ENCODE measurements around the gene NRCAM.
"Not testable (repeated sequence)": the region's sequence is repeated elsewhere in the genome, so short reads cannot be mapped to it uniquely, and the experiment has no call there.

Gene NRCAM

DNA sequence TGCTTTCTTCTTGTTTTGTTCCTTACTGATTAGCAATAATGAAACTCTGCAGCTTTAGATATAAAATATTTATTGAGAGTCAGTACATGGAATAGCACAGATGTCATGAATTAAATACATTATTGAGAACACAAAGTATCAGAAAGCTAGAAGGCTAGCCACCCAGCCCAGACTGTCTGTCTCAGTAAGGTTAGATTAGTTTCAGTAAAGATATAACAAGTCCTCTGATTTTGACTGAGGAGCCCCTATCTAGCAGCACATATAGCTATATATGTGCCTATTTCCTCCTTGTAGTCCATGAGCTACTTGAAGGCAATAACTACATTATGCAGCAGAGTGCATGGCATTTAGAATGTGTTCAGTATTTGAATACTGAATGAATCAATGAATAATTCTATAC lies 81.3 kb downstream of the NRCAM start:
- H3K4me3 Mint-ChIP-seq = no peak overlapping the region
- peaks cover 8% of the 10 kb centered on the region for H3K27me3 Mint-ChIP-seq
- DNase-seq = no peak
- H3K27ac Mint-ChIP-seq = no peak overlapping the region
- no peaks in the 10 kb centered on the region for H3K36me3 Mint-ChIP-seq (ENCODE audit: low read depth)
- peaks cover 2% of the 10 kb centered on the region for H3K4me1 Mint-ChIP-seq (ENCODE audit: low read depth)
- H3K9me3 Mint-ChIP-seq = no peaks in the 10 kb centered on the region

GRCh38 chr7:108372618-108373017 lies 83.6 kb downstream of the NRCAM start:
- H3K9me3 Mint-ChIP-seq = no peaks in the 10 kb centered on the region
- H3K4me1 Mint-ChIP-seq (ENCODE audit: low read depth) = peaks cover 2% of the 10 kb centered on the region
- no peaks in the 10 kb centered on the region for H3K36me3 Mint-ChIP-seq (ENCODE audit: low read depth)
- no peak overlapping the region for H3K4me3 Mint-ChIP-seq
- H3K27ac Mint-ChIP-seq = no peak overlapping the region
- peaks cover 14% of the 10 kb centered on the region for H3K27me3 Mint-ChIP-seq
- DNase-seq = no peak

DNA sequence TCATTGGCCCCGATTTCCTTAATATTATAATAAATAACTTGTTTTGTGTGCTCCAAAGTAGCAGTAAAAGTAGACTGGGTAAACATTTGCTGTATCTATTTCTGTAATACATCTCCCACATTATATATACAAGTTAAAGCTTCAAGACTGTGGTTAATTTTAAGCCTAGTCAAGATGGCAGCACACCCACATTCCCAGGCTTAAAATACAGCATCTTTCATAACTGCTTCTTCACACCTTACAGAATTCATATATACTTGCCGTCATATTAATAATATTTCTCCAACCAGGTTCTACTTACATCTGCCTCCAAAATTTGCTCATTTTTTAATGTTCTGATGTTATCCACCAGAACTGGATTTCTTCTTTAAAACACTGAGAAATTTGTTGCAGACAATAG lies 85.6 kb downstream of the NRCAM start:
- H3K4me1 Mint-ChIP-seq (ENCODE audit: low read depth) = peaks cover 4% of the 10 kb centered on the region
- H3K27ac Mint-ChIP-seq = no peak overlapping the region
- H3K4me3 Mint-ChIP-seq = no peak overlapping the region
- DNase-seq = no peak
- H3K27me3 Mint-ChIP-seq = peaks cover 14% of the 10 kb centered on the region
- H3K9me3 Mint-ChIP-seq = no peaks in the 10 kb centered on the region
- H3K36me3 Mint-ChIP-seq (ENCODE audit: low read depth) = no peaks in the 10 kb centered on the region

- peaks cover 4% of the 10 kb centered on the region for H3K4me1 Mint-ChIP-seq (ENCODE audit: low read depth)
- peaks cover 14% of the 10 kb centered on the region for H3K27me3 Mint-ChIP-seq
- H3K27ac Mint-ChIP-seq = no peak overlapping the region
- H3K9me3 Mint-ChIP-seq = no peaks in the 10 kb centered on the region
- H3K4me3 Mint-ChIP-seq = no peak overlapping the region
- H3K36me3 Mint-ChIP-seq (ENCODE audit: low read depth) = no peaks in the 10 kb centered on the region
- no peak for DNase-seq
These were observed 87.8 kb downstream of the NRCAM start for GRCh38 chr7:108368466-108368865.

- no peak overlapping the region for H3K4me3 Mint-ChIP-seq
- DNase-seq = no peak
- H3K4me1 Mint-ChIP-seq (ENCODE audit: low read depth) = peaks cover 3% of the 10 kb centered on the region
- peaks cover 14% of the 10 kb centered on the region for H3K27me3 Mint-ChIP-seq
- H3K27ac Mint-ChIP-seq = no peak overlapping the region
- H3K36me3 Mint-ChIP-seq (ENCODE audit: low read depth) = no peaks in the 10 kb centered on the region
- H3K9me3 Mint-ChIP-seq = no peaks in the 10 kb centered on the region
These were observed 88.3 kb downstream of the NRCAM start for GRCh38 chr7:108367946-108368345.

- DNase-seq = no peak
- Mint-ChIP-seq H3K36me3 (ENCODE audit: low read depth) (no peaks in the 10 kb centered on the region), H3K27me3 (peaks cover 14% of the 10 kb centered on the region), H3K27ac (no peak overlapping the region), H3K4me1 (ENCODE audit: low read depth) (peaks cover 2% of the 10 kb centered on the region), H3K4me3 (no peak overlapping the region), H3K9me3 (no peaks in the 10 kb centered on the region)
These were observed 88.9 kb downstream of the NRCAM start for GRCh38 chr7:108367314-108367713.

- Mint-ChIP-seq H3K27ac (no peak overlapping the region), H3K27me3 (peaks cover 5% of the 10 kb centered on the region), H3K9me3 (no peaks in the 10 kb centered on the region), H3K4me3 (no peak overlapping the region), H3K36me3 (ENCODE audit: low read depth) (no peaks in the 10 kb centered on the region), H3K4me1 (ENCODE audit: low read depth) (peaks cover 2% of the 10 kb centered on the region)
- DNase-seq = no peak
These were observed 92.6 kb downstream of the NRCAM start for GRCh38 chr7:108363659-108364058.

DNA sequence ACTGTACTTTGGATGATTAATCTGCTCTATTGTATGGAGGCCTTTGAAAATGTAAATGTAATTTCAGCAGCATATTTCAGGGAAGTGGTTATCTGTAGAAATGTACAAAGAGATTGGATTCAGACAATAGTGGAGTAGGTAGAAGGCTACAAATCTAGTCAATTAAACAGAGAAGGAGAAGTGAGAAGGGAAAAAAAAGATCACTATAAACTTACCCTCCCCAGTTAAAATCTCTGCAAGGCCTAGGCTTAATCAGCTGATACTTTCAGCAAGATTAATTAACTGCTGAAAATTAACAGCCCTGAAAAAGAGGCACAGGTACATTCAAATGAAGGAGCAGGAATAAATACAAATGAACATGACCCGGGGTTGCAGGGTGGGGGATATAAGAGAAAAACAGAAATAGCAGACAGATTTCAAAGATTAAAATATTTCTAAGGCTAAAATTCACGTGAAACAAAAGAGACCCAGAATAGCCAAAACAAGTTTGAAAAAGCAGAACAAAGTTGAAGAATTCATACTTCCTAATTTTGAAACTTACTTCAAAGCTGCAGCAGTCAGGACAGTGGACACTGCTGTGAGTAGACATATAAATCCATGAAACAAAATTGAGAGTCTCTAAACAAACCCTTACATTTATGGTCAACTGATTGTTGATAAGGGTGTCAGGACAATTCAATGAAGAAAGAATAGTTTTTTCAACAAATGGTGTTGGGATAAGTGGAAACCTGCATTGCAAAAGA lies 96.0 kb downstream of the NRCAM start:
- Mint-ChIP-seq H3K27me3 (peaks cover 3% of the 10 kb centered on the region), H3K4me1 (ENCODE audit: low read depth) (no peaks in the 10 kb centered on the region), H3K27ac (no peak overlapping the region), H3K9me3 (no peaks in the 10 kb centered on the region), H3K36me3 (ENCODE audit: low read depth) (no peaks in the 10 kb centered on the region), H3K4me3 (no peak overlapping the region)
- no peak for DNase-seq

DNA sequence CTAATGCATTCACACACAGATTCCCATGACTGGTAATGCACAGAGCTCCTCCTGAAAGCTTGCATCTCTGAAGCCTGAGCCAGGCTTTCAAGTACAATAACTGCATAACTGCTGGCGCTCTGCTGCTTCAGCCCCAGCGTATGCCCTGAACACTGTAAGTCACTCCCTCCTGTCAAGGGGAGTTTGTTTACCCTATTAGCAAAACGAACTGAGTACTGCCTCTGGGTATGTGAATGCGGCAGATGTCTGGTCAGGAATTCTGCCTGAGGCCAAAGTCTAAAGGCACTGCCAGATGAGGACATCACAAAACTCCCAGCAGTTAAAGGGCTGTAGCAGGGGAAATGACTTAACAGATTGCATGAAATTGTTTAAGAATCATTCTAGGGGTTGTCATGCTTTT lies 97.7 kb downstream of the NRCAM start:
- no peak for DNase-seq
- Mint-ChIP-seq H3K27me3 (peaks cover 3% of the 10 kb centered on the region), H3K36me3 (ENCODE audit: low read depth) (no peaks in the 10 kb centered on the region), H3K4me3 (no peak overlapping the region), H3K9me3 (no peaks in the 10 kb centered on the region), H3K27ac (no peak overlapping the region), H3K4me1 (ENCODE audit: low read depth) (no peaks in the 10 kb centered on the region)

DNA sequence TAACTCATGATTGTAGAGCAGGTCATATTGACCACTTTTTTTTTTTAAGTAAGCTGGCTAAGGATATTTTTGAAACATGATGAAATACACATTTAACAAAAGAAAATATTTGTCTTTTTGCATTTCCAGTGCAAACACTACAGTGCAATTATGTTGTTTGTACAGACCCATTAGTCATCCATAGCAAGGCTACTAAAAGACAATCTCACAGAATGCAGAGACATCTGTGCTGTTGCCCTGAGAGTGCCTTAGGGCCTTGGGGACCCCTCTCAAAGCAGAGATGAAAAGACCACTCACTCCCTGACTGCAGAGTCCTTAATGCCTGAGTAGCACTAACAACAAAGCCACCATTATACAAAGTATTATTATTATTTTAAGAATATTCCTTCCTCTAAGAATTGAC lies 104.5 kb downstream of the NRCAM start:
- no peak overlapping the region for H3K27ac Mint-ChIP-seq
- DNase-seq = no peak
- H3K27me3 Mint-ChIP-seq = peaks cover 6% of the 10 kb centered on the region
- H3K36me3 Mint-ChIP-seq (ENCODE audit: low read depth) = no peaks in the 10 kb centered on the region
- no peaks in the 10 kb centered on the region for H3K9me3 Mint-ChIP-seq
- H3K4me1 Mint-ChIP-seq (ENCODE audit: low read depth) = no peaks in the 10 kb centered on the region
- H3K4me3 Mint-ChIP-seq = no peak overlapping the region

GRCh38 chr7:108348913-108349312 lies 107.3 kb downstream of the NRCAM start:
- Mint-ChIP-seq H3K27me3 (peaks cover 6% of the 10 kb centered on the region), H3K27ac (no peak overlapping the region), H3K36me3 (ENCODE audit: low read depth) (no peaks in the 10 kb centered on the region), H3K4me3 (no peak overlapping the region), H3K4me1 (ENCODE audit: low read depth) (no peaks in the 10 kb centered on the region), H3K9me3 (no peaks in the 10 kb centered on the region)
- DNase-seq = no peak

DNA sequence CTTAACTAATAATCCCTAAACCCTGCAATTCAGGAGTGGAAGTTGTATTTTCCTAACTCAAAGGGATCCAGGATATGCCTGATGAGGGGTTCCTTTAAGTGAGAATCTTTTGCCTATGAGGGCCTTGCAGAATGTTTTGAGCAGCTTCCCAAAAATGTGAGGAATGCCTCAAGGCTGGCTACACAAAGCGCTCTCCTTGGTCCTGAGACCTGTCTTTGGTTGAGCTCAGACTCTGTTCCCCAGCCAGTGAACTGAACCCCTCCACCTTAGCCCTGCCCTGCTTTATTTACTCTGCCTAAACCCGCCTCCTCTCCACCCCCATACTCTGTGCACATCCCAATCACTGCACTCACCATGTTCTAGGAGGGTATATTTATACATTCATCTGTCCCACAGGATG lies 108.6 kb downstream of the NRCAM start:
- Mint-ChIP-seq H3K27ac (no peak overlapping the region), H3K4me1 (ENCODE audit: low read depth) (no peaks in the 10 kb centered on the region), H3K9me3 (no peaks in the 10 kb centered on the region), H3K27me3 (peaks cover 6% of the 10 kb centered on the region), H3K4me3 (no peak overlapping the region), H3K36me3 (ENCODE audit: low read depth) (no peaks in the 10 kb centered on the region)
- no peak for DNase-seq

DNA sequence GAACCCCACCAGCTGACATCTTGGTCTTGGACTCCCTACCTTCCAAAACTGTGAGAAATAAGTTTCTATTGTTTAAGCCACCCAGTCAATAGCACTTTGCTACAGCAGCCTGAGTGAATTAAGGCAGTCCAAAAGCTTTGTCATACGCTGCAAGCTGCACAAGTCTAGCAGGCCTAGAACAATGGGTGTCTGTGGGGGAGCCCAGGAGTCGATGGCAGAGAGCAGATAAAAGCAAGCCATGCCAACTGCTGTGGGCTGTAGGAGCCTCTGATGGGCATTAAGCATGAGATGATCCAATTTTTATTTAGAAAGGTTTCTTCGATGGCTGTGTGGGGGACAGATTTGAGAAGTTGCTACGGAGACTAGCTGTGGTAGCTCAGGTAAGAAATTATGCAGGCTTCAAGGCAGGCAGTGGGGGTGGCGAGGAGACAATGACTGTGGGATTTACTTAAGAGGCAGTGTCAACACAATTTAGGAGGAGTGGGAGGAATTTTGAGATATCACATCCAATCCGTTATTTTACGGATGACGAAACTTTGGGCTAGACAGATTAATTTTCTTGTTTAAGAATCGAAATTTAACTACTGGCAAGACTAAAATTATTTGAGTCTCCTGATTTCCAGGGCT lies 110.4 kb downstream of the NRCAM start:
- DNase-seq = no peak
- no peaks in the 10 kb centered on the region for H3K4me1 Mint-ChIP-seq (ENCODE audit: low read depth)
- peaks cover 6% of the 10 kb centered on the region for H3K27me3 Mint-ChIP-seq
- H3K27ac Mint-ChIP-seq = no peak overlapping the region
- no peaks in the 10 kb centered on the region for H3K9me3 Mint-ChIP-seq
- H3K36me3 Mint-ChIP-seq (ENCODE audit: low read depth) = no peaks in the 10 kb centered on the region
- no peak overlapping the region for H3K4me3 Mint-ChIP-seq

- Mint-ChIP-seq H3K27ac (no peak overlapping the region), H3K9me3 (no peaks in the 10 kb centered on the region), H3K4me3 (no peak overlapping the region), H3K36me3 (ENCODE audit: low read depth) (no peaks in the 10 kb centered on the region), H3K4me1 (ENCODE audit: low read depth) (no peaks in the 10 kb centered on the region), H3K27me3 (no peaks in the 10 kb centered on the region)
- no peak for DNase-seq
These were observed 115.3 kb downstream of the NRCAM start for GRCh38 chr7:108340856-108341411.

GRCh38 chr7:108340406-108340805 lies 115.8 kb downstream of the NRCAM start:
- H3K36me3 Mint-ChIP-seq (ENCODE audit: low read depth); H3K27ac Mint-ChIP-seq; H3K27me3 Mint-ChIP-seq; DNase-seq; H3K4me3 Mint-ChIP-seq; H3K9me3 Mint-ChIP-seq; H3K4me1 Mint-ChIP-seq (ENCODE audit: low read depth): not testable (repeated sequence)

Measured in activated T-cell treated with anti-CD3 and anti-CD28 coated beads, Interleukin-2, amount 50 U/mL, for 24 hours (primary cell).